ENCODE measurements around the gene CASP14. TPM values are rescaled to one million over a fixed set of nuclear protein-coding genes. Genes with fewer than 3 reads are reported as not detected.

The CASP14 gene
- total RNA-seq, 2 experiments from 2014 or later, result not detected

DNA sequence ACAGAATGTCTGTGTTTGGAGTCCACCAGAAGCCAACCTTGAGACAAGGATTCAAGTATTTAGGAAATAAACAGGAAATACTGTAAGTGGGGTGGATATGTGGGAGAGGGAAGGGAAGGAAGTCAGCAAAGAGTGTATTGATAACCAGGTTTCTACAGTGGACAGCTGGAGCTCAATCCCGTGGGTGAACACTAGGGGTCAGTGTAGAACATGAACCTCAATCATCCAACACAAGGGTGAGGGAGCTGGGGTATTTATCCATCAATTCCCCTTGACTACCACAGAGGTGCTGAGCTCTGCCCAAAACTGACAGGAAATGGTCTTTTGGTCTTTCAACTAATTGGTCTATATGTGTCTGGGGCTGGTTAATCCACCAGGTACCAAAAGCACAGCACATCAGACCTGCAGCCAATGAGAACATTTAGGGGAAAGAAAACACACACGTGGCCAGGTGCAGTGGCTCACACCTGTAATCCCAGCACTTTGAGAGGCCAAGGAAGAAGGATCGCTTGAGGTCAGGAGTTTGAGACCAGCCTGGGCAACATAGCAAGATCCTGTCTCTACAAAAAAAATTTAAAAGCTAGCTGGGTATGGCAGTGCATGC lies 52.3 kb downstream of the CASP14 start:
- Mint-ChIP-seq H3K36me3 (ENCODE audit: low read depth) (peaks cover 3% of the 10 kb centered on the region), H3K4me1 (ENCODE audit: low read depth) (peaks cover under 1% of the 10 kb centered on the region), H3K27ac (no peak overlapping the region), H3K4me3 (no peak overlapping the region), H3K27me3 (peaks cover 5% of the 10 kb centered on the region), H3K9me3 (peaks cover 26% of the 10 kb centered on the region)
- CTCF ChIA-PET, result interaction anchor here (0.7 to 4.5 kb wide), 24 partner anchors 9 to 443 kb away, joined by 3 to 88 read pairs (median 4); partner anchors contain the start of gene AKAP8L
- peak; percentile 83 for DNase-seq
- POLR2A ChIA-PET, result no interaction called here
- intact Hi-C loops (cut with micrococcal nuclease), result loop anchor here (2.0 kb wide), 1 partner anchor 49 kb away; no protein-coding TSS in a partner anchor
- ATAC-seq, result peak; percentile 91
- TF ChIP-seq, protein P1, sequence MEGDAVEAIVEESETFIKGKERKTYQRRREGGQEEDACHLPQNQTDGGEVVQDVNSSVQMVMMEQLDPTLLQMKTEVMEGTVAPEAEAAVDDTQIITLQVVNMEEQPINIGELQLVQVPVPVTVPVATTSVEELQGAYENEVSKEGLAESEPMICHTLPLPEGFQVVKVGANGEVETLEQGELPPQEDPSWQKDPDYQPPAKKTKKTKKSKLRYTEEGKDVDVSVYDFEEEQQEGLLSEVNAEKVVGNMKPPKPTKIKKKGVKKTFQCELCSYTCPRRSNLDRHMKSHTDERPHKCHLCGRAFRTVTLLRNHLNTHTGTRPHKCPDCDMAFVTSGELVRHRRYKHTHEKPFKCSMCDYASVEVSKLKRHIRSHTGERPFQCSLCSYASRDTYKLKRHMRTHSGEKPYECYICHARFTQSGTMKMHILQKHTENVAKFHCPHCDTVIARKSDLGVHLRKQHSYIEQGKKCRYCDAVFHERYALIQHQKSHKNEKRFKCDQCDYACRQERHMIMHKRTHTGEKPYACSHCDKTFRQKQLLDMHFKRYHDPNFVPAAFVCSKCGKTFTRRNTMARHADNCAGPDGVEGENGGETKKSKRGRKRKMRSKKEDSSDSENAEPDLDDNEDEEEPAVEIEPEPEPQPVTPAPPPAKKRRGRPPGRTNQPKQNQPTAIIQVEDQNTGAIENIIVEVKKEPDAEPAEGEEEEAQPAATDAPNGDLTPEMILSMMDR (IDR thresholded peaks at IDR 0.05), result peak; percentile 79

DNA sequence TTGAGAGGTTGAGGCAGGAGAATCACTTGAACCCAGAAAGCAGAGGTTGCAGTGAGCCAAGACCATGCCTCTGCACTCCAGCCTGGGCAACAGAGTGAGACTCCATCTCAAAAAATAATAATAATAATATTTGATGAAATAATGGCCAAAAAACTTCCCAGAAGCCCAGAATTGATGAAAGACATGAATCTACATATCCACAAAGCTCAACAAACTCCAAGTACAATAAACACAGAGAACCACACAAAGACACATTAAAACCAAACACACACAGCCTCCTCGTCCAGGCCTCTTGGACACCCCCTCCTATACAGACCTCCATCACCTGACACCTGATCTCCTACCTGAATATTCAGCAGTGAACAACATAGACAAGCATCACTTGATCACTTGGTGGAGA lies 54.7 kb downstream of the CASP14 start:
- no peak for DNase-seq
- ChIA-PET CTCF (interaction anchor here (1.4 to 4.5 kb wide), 2 partner anchors 13 to 47 kb away, joined by 5 to 51 read pairs; no protein-coding TSS in a partner anchor), POLR2A (no interaction called here)
- TF ChIP-seq, protein P1 (IDR thresholded peaks at IDR 0.05), result no peak
- ATAC-seq, result no peak
- no peak overlapping the region for H3K27ac Mint-ChIP-seq
- H3K4me3 Mint-ChIP-seq, result no peak overlapping the region
- intact Hi-C loops (cut with micrococcal nuclease), result no loop called here
- H3K4me1 Mint-ChIP-seq (ENCODE audit: low read depth), result peaks cover 13% of the 10 kb centered on the region
- H3K27me3 Mint-ChIP-seq, result peaks cover 8% of the 10 kb centered on the region
- peaks cover 26% of the 10 kb centered on the region for H3K9me3 Mint-ChIP-seq
- H3K36me3 Mint-ChIP-seq (ENCODE audit: low read depth), result peaks cover 3% of the 10 kb centered on the region

DNA sequence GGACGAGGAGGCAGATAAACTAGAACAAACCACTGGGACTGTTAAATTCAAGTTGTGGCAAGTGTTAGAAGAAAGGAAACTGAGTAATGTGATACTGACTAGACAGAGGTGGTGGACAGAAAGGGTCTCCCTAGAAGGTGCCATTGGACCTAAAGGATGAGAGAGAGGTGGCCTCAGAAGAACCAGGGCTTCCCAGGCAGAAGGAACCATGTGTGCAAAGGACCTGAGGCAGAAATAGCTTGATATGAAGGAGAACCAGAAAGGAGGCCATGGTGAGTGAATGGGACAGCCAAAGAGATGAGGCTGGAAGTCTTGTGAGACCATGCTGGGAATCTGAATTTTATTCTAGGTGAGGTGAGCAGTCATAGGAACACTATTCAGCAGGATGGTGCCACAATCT lies 55.1 kb downstream of the CASP14 start:
- no peak for DNase-seq
- CTCF ChIA-PET, result interaction anchor here (1.0 to 2.1 kb wide), 3 partner anchors 16 to 50 kb away, joined by 3 to 10 read pairs (median 5); no protein-coding TSS in a partner anchor
- Mint-ChIP-seq H3K27ac (no peak overlapping the region), H3K27me3 (peaks cover 8% of the 10 kb centered on the region), H3K9me3 (peaks cover 26% of the 10 kb centered on the region), H3K4me3 (no peak overlapping the region), H3K4me1 (ENCODE audit: low read depth) (peaks cover 13% of the 10 kb centered on the region), H3K36me3 (ENCODE audit: low read depth) (peaks cover 3% of the 10 kb centered on the region)
- no peak for ATAC-seq
- POLR2A ChIA-PET, result no interaction called here
- TF ChIP-seq, protein P1 (IDR thresholded peaks at IDR 0.05), result no peak
- intact Hi-C loops (cut with micrococcal nuclease), result no loop called here

DNA sequence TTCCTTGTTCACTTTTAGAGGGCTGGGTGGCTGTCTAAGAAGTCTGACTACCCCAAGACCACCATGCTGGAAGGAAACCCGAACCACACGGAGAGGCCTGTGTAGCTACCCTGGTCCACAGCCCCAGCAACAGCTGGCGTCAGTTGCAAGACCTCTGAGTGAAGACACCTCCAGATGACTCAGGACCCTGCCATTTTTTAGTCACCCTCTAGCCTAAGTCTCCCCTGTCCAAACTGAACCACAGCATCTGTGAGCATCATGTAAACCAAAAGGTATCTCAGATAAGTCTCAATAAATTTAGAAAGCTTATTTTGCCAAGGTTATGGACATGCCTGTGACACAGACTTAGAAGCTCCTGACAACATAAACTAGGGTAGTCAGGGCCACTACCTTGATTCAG lies 55.8 kb downstream of the CASP14 start:
- H3K27ac Mint-ChIP-seq, result no peak overlapping the region
- intact Hi-C loops (cut with micrococcal nuclease), result no loop called here
- DNase-seq (no peak), ATAC-seq (no peak)
- H3K36me3 Mint-ChIP-seq (ENCODE audit: low read depth), result peaks cover 3% of the 10 kb centered on the region
- peaks cover 13% of the 10 kb centered on the region for H3K4me1 Mint-ChIP-seq (ENCODE audit: low read depth)
- ChIA-PET CTCF (interaction anchor here (1.0 to 2.2 kb wide), 4 partner anchors 13 to 49 kb away, joined by 3 to 10 read pairs (median 6); no protein-coding TSS in a partner anchor), POLR2A (interaction anchor here (1.0 to 1.1 kb wide), 2 partner anchors 19 to 145 kb away, joined by 3 to 4 read pairs; no protein-coding TSS in a partner anchor)
- H3K27me3 Mint-ChIP-seq, result peaks cover 8% of the 10 kb centered on the region
- TF ChIP-seq, protein P1 (IDR thresholded peaks at IDR 0.05), result no peak
- H3K9me3 Mint-ChIP-seq, result peaks cover 26% of the 10 kb centered on the region
- H3K4me3 Mint-ChIP-seq, result no peak overlapping the region

All from activated CD8-positive, alpha-beta T cell treated with anti-CD3 and anti-CD28 coated beads for 36 hours (primary cell).